OCI-M1 (cell line): Measurements from ENCODE around the gene RBKS.
"Not testable (repeated sequence)": the region's sequence is repeated elsewhere in the genome, so short reads cannot be mapped to it uniquely, and the experiment has no call there.

Experiments used
- DNase-seq: peaks from one replicate; lab custom pipeline; 2025; lab: John Stamatoyannopoulos, UW

Gene RBKS

GRCh38 chr2:27762951-27763906 lies 127.0 kb downstream of the RBKS start:
- no peak for DNase-seq

GRCh38 chr2:27756544-27757498 lies 133.4 kb downstream of the RBKS start:
- DNase-seq, result peak; percentile 70

- no peak for DNase-seq
Observed at GRCh38 chr2:27756091-27756490, 134.1 kb downstream of the RBKS start.

GRCh38 chr2:27754831-27755230 lies 135.4 kb downstream of the RBKS start:
- no peak for DNase-seq

- peak; percentile 89 for DNase-seq
Observed at GRCh38 chr2:27754138-27754588, 136.0 kb downstream of the RBKS start.

GRCh38 chr2:27752551-27753237 lies 137.5 kb downstream of the RBKS start:
- peak; percentile 34 for DNase-seq

- DNase-seq, result no peak
Observed at GRCh38 chr2:27751377-27751776, 138.8 kb downstream of the RBKS start.

GRCh38 chr2:27748803-27749554 lies 141.2 kb downstream of the RBKS start:
- DNase-seq, result not testable (repeated sequence)

- DNase-seq, result no peak
Observed at GRCh38 chr2:27747827-27748352, 142.3 kb downstream of the RBKS start.

GRCh38 chr2:27746325-27746724 lies 143.9 kb downstream of the RBKS start:
- DNase-seq, result no peak

GRCh38 chr2:27745494-27745893 lies 144.7 kb downstream of the RBKS start:
- not testable (repeated sequence) for DNase-seq

GRCh38 chr2:27742571-27742970 lies 147.6 kb downstream of the RBKS start:
- DNase-seq, result no peak

- no peak for DNase-seq
Observed at GRCh38 chr2:27741673-27742072, 148.5 kb downstream of the RBKS start.

- DNase-seq, result no peak
Observed at GRCh38 chr2:27739058-27739373, 151.2 kb downstream of the RBKS start.

- DNase-seq, result no peak
Observed at GRCh38 chr2:27738349-27739057, 151.7 kb downstream of the RBKS start.

- peak; percentile 8 for DNase-seq
Observed at GRCh38 chr2:27737676-27738348, 152.4 kb downstream of the RBKS start.

- no peak for DNase-seq
Observed at GRCh38 chr2:27736890-27737204, 153.3 kb downstream of the RBKS start.

- DNase-seq, result no peak
Observed at GRCh38 chr2:27736031-27736889, 153.9 kb downstream of the RBKS start.
